NCI-H146 treated with DMSO at 0.1 percent for 48 hours (cell line): ENCODE results near the gene PEAK3.

Source experiments
- DNase-seq: peaks from one replicate; lab custom pipeline; 2025; ENCODE audit not compliant: unreplicated experiment; lab: John Stamatoyannopoulos, UW

Gene PEAK3

GRCh38 chr19:2282062-2282861 lies at the start of gene PEAK3:
PEAK3 (minus strand) TSS chr19:2282175; CDS start chr19:2280931, 1,244 bp downstream.
- no peak for DNase-seq

- DNase-seq: no peak
These were observed 48.8 kb upstream of the PEAK3 start for GRCh38 chr19:2330632-2331284.

DNA sequence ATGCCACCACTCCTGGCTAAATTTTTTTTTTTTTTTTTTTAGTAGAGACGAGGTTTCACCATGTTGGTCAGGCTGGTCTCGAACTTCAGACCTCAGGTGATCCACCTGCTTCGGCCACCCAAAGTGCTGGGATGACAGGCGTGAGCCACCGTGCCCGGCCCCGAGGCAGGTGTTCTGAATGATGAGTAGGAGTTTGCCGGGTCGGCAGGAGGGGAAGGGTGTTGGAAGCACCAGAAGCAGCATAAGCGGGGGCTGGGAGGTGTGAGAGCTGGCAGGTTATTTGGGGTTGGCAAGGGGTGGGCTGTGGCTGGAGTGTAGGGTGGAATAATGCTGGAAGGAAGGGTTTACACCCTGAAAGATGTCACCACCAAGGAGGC lies 48.3 kb upstream of the PEAK3 start:
- DNase-seq: no peak

GRCh38 chr19:2329501-2329916 lies 47.5 kb upstream of the PEAK3 start:
- peak; percentile 19 for DNase-seq

DNA sequence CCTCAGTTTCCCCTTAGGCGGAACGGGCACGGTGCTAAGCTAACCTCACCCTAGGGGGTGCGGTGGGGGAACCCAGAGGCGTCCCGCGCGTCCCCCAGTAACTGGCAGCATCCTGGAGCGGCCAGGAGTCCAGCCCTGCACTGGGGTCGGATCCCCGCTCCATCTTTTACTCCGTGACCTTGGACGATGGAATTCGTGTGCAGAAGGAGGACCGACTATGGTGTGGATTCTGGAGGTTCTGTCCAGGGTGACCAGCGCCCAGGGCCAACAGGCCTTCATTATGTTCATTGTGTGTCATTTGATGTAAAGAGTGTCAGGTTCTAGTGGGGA lies 47.1 kb upstream of the PEAK3 start:
- DNase-seq: no peak

DNA sequence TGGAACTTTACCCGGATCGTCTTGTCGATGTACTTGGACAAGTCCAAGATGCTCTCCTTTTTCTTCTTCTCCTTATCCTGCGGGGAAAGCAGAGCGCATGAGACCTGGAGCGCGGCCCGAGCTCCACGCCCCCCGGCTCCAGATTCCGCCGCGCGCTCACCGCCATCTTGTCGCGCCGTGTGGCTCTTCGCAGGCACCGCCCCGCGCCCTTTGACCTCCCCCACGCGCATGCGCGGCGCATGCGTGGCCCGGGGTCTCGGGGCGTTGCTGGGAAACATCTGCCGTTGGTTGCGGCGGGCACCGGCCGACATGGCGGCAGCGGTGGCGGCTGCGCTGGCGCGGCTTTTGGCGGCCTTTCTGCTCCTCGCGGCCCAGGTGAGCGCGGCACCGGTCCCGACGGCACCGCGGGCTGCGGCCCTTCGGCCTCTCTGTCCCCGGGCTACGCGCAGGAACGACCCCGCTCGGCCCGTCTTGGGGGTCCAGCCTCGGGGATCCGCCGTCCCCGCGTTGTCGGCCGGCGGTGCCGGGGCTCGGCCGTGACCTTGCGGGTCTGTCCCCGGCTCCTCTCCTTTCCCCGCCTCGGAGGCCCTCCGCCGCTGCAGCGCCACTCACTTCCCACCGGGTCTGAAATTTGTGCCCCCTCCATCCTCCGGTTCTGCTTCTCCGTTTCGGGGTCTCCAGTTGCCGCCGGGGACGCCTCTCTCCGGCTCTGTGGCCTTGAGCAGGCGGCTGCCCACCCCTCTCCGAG lies 46.6 kb upstream of the PEAK3 start, which contains the start of the genes LSM7 and SPPL2B:
TSS of gene LSM7 (minus strand) at position 186 of the 748 bp plus-strand sequence. CDS start at position 166, 20 bp downstream.
TSS of gene SPPL2B (plus strand) at position 284 of the 748 bp plus-strand sequence. CDS start at position 310, 26 bp downstream.
- DNase-seq: peak; percentile 15

GRCh38 chr19:2327773-2328400 lies 45.9 kb upstream of the PEAK3 start:
- no peak for DNase-seq

DNA sequence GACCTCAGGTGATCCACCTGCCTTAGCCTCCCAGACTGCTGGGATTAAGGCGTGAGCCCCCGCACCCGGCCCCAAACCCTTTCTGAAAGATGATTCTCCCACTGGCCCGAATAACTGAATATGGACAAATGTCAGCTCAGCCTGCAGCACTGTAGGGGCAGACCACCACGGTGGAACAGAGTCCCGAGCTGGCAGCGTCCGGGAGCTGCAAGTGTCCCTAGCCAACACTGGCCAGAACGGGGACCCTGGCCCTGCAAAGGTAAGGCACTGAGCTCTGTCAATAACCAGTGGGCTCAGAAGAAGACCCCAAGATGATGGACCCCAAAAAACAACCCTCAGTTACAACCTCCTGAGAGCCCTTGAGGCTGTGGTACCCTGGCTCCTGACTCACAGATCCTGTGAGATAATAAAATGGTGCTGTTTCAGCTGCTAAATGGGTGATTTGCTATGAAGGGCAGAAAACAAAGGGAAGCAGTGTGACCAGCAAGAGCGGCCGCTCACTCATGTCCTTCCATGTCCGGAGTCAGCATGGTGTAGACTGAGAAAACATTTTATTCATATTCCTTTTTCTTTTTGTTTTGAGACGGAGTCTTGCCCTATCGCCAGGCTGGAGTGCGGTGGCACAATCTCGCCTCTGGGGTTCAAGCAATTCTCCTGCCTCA lies 44.9 kb upstream of the PEAK3 start:
- no peak for DNase-seq

GRCh38 chr19:2325281-2326046 lies 43.5 kb upstream of the PEAK3 start:
- no peak for DNase-seq

GRCh38 chr19:2324220-2324948 lies 42.4 kb upstream of the PEAK3 start:
- DNase-seq: no peak

DNA sequence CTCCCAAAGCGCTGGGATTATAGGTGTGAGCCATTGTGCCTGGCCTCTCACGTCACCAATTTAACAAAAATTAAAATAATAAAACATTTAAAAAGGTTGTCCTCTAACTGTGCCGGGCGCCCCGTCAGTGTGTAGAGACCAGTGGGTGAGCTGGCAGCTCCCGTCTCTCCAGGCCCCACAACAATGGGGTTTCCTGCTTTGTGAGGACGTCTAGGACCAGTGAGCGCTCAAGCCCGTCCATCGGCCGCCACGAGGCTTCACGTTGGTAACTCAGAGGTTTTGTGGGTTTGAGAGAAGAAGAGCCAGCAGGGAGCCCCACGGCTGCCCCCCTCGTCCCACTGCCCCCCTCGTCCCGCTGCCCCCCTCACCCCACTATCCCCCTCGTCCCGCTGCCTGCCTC lies 41.7 kb upstream of the PEAK3 start:
- DNase-seq: no peak

DNA sequence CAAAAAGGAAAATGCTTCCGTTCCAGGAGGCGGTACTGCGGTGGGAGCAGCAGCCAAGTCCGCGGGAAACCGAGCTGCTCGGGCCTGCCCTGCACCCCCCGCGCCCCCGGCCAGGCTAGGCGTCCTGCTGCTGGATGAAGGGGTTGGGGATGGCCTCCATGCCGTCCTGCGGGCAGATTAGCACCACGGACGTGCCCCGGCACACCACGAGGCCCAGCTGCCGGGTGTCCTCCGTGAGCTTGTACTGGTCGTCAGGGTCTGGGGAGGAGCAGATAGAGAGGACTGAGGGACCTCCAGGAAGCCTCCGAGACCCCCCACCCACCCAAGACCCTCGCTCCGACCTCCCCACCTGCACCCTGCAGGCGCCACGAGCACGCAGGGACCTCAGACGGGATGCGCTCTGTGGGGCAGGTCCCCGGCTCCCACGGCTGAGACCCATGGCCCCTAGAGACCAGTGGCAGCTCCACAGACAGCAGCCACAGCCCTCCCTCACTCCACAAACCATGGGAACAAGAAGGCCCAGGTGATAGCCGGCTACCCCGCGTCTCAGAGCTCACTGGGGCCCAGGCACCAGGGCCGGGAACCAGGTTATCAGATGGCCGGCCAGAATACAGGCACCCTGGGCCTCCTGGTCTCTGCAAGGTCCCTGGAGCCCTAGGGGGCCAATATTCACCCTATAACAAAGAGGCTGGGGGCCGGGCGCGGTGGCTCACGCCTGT lies 39.7 kb upstream of the PEAK3 start:
- DNase-seq: no peak

DNA sequence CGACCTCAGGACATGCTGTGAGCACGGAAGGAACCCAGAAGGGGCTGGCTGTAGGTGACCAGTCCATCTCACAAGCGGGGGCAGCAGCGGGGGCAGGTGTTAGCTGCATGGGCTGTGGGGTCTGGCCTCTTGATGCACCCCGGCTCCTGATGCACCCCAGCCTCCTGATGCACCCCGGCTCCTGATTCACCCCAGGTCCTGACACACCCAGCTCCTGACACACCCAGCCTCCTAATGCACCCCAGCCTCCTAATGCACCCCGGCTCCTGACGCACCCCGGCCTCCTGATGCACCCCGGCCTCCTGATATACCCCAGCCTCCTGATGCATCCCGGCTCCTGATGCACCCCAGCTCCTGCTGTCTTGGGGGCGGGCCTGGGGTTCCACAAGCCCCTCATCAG lies 39.0 kb upstream of the PEAK3 start:
- no peak for DNase-seq

- no peak for DNase-seq
These were observed 38.1 kb upstream of the PEAK3 start for GRCh38 chr19:2320049-2320448.

DNA sequence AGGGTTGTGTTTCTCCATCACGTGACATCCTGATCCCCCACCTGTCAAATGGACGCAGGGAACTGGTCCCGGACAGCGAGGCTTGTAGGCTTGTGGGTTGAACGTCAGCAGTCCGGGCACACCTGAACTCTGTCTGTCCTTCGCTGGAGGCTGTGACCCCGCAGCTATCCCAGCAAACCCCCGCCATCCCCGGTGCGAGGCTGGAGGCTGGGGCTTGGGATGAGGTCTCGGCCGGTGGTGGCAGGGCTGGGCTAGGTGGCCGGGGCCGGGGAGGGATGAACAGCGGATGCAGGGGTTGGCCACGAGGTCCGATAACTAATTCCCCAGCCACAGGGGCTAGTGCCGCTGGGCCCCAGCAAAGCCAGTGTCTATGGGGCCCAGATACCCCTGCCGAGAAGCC lies 37.6 kb upstream of the PEAK3 start:
- no peak for DNase-seq

DNA sequence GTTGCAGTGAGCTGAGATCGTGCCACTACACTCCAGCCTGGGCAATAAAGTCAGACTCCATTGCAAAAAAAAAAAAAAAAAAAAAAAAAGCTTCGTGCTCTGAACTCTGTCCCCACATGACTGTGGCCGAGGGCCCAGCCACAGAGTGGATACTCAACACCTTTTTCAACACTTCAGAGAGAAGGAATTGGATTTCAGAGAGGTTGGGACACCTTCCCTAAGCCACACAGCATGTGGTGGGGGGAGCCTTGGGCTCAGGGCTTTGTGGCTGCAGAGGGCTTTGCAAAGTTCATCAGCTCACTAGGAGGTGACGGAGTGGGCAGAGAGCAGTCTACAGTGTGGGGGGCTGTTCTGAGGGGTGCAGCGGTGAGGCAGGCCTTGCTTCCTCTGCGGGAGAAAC lies 36.9 kb upstream of the PEAK3 start:
- no peak for DNase-seq

DNA sequence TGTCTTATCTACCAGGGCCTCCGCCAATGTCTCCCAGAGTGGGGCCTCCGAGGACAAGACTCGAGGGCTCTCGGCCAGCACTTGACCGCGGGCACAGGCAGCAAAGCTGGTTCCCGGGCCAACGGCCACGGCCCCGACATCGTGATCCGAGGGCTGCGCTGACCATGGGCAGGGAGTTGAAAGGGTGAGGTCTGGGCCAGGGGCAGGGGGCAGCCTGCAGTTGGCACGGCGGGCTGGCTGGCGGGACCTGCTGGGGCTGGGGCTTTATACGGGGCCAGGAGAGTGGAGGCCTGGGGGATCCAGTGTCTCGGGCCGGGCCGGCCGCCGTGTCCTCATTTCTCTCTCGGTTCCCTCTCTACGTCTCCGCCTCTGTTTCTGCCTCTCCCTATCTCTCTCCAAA lies 35.8 kb upstream of the PEAK3 start:
- no peak for DNase-seq

- no peak for DNase-seq
These were observed 35.3 kb upstream of the PEAK3 start for GRCh38 chr19:2317300-2317699.
